Testis (tissue), 2 donors: ENCODE measurements around the gene DPYD.

Source experiments
- CTCF ChIP-seq, 3 experiments: fragments of 450-650 bp in 2 of 3; fragments of 200-600 bp in 1 of 3; sonication (generic) in 1 of 3; IDR thresholded peaks; one replicate each; pipeline ENCODE4 v1.5.1; 2016 to 2019; ENCODE audit warnings: antibody characterized with exemption in 3 of 3, mild to moderate bottlenecking in 2 of 3, moderate library complexity in 1 of 3
- POLR2A ChIP-seq: fragments of 450-650 bp; IDR thresholded peaks from one replicate; pipeline ENCODE4 v1.6.1; 2017; ENCODE audit warnings: antibody characterized with exemption, mild to moderate bottlenecking, moderate library complexity

GRCh38 chr1:97632776-97633175 is 288.1 kb downstream of the DPYD start:
- TF ChIP-seq POLR2A (no peak), CTCF (IDR thresholded peaks at IDR 0.05) (no peak)
